ENCODE measurements around the gene BLM.

Gene BLM

DNA sequence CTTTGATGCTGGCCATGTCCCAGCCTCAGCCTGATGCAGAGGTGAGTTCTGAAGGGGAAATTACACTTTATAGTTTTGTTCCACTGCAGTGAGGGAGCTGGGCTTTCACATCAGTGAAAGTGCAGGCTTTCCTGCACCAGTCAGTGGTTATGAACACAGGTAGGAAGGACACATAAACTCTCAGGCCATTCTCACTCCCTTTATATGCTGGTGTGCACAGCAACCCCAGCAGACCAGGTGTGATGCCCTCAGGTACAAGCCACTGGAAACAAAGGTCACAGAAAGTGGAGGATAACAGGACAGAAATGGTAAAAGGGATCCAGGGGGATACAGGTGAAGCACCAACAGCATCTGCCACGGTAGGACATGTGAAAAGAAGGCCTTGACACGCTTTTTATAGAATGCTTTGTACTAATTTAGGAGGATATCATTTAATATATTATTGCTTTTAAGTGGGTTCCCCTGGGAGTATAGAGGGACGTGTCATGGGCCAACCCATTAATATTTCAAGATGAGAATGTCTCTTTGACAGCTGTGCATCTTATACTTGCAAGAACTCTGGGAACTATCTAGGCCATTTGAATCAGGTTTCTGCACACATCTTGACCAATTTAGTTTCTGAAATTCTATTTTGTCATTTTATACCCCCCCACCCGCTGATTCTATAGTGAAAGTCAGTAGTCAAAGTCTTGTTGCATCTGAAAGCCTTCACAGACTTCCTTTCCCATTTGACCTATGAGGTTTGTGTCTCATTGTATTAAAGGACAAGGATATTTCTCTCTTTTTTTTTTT lies 25.0 kb upstream of the BLM start:
- no peak for DNase-seq (ENCODE audit: low read depth)

DNA sequence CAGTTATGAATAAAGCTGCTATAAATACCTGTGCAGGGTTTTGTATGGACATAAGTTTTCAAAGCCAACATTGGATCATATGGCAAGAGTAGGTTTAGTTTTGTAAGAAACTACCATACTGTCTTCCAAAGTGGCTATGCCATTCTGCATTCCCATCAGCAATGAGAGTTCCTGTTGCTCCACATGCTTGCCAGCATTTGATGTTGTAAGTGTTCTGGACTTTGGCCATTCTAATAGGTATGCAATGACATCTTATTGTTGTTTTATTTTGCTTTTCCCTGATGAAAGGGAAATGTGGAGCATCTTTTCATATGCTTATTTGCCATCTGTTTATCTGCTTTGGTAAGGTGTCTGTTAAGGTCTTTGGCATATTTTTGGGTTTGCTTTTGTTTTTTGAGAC lies 22.2 kb upstream of the BLM start:
- DNase-seq (ENCODE audit: low read depth): no peak

DNA sequence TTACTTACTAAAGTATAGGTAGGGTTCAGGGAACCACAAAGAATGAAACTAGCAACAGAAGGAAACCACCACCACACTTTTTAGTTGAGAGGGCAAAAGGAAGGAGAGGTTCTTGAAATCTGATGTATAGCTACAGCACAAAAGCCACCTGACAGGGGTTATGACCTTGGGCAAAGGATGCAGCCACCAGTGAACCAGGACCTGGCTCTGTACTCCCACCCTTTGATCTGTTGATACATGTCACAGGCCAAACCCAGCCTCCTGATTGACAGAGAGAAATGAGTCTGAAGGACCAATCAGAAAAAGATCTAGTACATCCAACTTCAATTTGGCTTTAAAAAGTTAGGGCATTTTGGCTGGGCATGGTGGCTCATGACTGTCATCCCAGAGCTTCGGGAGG lies 20.0 kb upstream of the BLM start:
- DNase-seq (ENCODE audit: low read depth): no peak

DNA sequence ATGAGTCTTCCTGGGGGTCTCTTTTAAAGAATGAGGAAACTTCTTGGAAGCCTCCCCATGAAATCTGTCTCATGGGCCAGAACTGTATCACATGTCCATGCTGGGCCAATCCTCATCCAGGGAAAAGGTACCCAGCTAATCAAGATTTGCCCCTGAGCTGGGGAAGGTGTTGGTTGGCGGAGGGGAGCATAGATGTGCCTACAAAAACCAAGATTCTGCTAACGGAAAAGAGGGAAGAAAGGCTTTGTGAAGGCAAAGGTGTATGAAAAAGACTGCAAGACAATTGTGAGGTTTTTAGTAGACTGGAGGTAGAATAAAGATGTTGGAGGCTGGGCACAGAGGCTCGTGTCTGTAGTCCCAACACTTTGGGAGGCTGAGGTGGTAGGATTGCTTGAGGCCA lies 18.5 kb upstream of the BLM start:
- no peak for DNase-seq (ENCODE audit: low read depth)

DNA sequence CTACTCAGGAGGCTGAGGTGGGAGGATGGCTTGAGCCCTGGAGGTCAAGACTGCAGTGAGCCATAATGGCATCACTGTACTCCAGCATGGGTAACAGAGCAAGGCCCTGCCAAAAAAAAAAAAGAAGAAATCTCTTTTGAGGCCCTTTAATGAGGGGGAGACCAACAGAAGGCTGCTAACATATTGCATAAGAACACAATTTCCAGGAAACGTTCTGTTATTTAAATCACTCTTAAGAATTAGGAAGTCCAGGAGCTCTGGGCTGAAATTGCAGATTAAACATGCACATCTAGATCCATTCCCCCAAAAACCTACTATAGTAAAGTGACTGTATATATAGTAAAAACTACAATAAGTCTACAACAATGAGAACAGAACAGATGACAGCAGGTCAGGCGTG lies 16.1 kb upstream of the BLM start:
- DNase-seq (ENCODE audit: low read depth): no peak

DNA sequence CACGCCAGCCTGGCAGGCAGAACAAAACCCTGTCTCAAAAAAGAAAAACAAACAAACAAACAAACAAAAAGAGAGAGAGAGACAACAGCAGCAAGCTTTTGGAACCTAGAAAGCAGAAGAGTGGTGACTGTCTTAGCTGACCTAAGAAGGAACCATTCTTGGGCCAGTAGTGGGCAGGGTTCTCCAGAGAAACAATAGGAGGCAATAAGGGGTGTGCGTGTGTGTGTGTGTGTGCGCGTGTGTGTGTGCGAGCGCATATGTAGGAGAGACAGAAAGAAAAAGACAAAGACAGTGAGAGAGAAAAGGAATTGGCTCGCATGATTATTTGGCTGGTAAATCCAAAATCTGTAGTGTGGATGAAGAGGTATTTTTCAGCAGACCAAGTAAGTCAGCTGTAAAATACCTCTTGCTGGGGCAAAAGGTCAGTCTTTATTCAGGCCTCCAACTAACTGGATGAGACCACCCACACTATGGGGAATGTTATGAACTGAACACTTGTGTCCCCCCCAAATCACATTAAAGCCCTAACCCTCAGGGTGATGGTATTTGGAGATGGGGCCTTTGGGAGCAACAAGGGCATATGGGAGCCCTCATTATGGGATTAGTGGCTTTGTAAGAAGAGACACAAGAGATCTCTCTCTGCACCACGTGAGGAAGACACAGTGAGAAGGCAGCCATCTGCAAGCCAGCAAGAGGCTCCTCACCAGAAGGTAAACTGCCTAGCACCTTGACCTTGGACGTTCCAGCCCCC lies 15.1 kb upstream of the BLM start:
- no peak for DNase-seq (ENCODE audit: low read depth)

DNA sequence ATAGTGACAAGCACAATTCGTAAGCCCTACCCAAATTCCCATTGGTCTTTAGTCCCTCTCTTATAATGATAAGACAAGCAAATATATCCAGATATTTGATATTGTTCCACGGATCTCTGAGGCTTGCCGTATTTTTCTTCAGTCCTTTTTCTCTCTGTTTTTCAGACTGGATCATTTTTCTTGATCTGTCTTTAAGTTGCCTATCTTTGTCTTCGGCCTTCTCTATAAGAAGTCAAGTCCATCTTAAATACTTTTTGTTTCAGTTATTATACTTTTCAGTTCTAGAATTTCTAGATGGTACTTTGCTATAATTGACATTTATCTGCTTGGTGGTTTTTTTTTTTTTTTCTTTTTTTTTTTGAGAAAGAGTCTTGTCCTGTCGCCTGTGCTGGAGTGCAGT lies 13.7 kb upstream of the BLM start:
- no peak for DNase-seq (ENCODE audit: low read depth)

DNA sequence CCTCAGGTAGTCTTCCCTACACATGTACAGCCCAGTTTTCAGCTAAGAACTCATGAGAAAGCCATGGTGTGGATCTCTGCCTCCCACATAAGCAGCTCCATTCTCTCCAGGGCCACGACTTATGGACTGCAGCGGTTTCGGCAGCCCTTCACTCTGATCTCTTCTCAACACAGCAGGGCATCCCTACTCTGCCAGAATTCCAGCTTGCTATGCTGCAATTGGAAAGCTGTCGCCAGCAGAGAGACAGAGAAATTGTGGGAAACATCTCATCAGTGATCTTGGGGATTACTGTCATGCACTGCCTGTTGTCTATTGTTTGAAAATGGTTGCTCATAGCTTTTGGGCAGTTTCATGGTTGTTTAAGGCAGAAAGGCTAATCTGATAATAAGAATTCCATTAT lies 11.9 kb upstream of the BLM start:
- no peak for DNase-seq (ENCODE audit: low read depth)

DNA sequence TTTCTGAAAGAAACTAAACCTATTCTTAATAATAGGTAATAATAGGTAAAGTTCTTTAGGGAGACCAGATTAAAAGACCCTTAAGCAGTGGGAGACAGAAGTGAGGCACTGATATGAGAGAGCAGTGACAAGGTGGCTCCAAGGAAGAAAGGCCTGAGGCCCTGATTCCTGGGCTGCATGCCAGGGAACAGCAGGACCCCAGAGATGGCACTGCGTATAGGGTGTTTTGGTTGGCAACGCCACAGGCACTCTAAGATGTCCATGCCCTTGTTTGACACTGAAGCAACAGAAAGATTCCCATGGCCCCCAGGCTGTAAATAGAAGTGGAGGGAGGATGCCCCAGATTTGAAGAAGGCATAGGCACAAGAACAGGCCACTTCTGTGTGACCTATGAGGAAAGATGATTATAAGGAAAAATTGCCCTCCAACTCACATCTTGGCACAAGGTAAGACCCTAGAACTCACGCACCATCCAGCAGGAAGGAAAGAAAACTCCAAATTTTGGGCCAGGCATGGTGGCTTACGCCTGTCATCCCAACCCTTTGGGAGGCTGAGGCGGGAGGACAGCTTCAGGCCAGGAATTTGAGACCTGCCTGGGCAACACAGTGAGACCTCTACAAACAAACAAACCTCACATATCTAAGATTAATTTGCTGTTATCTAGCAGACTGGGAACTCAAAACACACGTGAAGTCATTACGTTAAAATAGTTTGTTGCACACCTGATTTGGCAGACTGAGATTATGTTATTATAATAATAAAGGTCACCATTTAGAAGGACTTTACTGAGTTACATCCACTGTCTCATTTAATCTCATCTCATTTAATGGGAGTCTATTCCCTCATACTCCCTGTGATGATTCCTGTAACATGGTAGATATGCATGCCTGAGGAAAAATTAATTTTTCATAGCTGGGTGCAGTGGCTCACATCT lies 10.5 kb upstream of the BLM start:
- DNase-seq (ENCODE audit: low read depth): no peak

DNA sequence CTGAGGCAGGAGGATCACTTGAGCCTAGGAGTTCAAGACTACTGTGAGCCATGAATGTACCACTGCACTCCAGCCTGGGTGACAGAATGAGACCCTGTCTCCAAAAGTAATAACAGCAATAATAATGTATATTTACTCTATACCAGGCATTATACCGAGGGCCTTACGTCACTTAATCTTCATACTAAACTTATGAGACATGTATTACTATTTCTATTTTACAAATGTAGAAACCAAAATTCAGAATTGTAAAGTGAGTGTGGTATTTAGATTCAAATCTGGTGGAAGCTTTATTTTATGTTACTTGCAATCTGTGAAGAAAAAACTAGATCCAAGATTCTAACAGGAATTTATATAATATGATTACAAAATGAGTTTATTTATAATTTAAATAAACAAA lies 9.7 kb upstream of the BLM start:
- no peak for DNase-seq (ENCODE audit: low read depth)

DNA sequence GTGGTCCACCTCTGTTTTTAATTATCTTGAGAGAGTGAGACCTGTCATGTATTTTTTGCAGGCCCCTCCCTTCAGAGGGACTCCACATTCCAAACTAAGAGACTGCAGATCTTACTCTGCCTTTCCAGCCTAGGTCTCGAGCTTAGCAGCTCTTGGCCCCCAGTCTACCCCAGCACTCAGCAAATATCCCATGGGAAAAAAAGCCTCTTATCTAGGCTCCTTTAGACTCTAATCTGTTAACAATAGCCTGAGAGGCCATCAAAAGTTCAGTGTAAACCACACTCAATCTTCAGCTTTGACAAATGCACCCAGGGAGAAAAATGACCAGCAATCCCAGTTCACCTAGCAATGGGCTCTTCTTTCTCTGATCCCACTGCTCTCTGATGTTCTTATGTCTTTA lies 8.6 kb upstream of the BLM start:
- DNase-seq (ENCODE audit: low read depth): no peak

DNA sequence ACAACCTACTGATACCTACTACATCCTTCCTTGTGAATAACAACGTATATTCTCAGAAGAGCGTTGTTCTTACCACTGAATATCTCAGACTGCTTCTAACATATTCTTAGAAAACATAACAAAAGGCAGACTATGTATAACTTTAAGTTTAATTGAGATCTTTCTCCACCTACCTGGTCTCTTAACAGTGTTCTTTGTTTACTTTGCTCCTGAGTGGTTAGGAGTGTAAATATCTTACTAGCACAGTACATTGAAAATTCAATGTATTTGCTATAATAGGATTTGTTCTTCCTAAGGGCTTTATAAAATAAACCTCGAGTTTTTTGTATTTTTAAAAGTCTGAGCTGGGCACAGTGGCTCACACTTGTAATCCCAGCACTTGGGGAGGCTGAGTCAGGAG lies 7.9 kb upstream of the BLM start:
- no peak for DNase-seq (ENCODE audit: low read depth)

DNA sequence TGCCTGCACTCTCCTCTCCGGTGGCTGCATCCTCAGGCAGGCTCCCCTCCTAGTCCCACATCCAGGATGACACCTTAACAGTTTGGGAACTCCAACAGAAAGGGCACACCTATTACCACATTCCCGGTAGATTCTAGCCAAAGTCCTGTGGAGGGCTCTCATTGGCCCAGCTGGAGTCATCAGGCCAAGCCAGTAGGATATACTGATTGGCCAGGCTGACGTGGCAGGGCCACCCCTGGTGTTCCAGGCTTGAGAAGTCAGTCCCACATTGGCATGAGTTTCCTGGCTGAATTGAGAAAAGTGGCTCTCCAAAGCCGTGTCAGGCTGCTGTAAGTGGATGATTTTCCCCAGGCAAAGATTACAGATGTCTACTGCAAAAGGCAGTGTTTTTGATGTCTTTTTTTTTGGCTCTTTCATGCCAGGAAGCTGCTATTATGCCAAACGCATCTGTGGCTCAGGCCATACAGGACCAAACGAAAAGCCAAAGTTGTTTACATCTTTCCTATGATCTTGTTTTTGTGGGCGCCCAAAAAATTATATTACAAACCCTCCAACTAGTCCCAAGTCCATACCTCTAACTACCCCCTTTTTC lies 6.6 kb upstream of the BLM start:
- no peak for DNase-seq (ENCODE audit: low read depth)

DNA sequence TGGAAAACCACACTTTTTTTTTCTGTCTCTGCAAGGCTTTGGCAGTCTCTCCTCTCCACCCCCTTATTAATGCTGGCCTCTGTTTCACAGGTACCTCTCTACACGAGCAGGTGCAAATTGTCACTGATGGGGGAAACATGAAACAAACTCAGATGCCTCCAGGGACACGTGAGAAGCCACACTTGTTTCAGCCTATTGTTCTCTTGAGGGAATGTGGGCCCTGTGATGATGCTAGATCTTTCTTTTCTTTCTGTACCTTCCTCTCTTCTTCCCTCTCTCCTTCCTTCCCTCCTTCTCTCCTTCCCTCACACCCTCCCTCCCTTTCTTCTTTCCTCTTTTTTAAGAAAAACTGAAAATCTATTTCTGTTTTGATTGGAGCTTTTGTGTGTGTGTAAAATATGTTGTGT lies 5.7 kb upstream of the BLM start:
- DNase-seq (ENCODE audit: low read depth): no peak

DNA sequence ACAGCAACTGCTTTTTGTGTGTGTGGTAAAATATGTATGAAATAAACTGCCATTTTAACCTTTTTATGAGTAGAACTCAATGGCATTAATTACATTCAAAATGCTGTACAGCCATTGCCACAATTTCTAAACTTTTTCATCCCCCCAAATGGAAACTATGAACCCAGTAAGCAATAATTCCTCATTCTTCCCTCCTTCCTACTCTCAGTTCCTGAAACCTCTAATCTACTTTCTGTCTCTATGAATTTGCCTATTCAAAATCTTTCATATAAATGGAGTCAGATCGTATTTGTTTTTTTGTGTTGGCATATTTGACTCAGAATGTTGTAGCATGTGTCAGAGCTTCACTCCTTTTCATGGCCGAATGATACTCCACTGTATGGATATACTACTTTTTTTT lies 5.3 kb upstream of the BLM start:
- no peak for DNase-seq (ENCODE audit: low read depth)

DNA sequence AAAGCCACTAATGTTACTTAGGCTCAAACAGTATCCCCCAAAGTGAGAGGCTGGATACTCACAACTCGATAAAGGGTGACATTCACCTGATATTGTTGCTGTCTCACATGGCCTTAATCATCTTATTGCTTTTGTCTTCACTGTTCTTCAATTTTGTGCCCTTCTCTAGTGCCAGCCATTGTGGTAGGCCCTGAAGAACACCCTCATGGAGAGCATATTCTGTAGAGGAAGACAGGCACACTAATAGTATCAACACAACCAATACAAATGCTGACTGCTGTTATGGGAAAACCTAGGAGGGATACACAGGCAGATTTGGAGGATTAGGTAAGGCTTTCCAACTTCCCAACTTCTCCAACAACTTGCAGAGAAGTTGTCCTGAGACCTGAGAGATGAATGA lies 4.1 kb upstream of the BLM start:
- DNase-seq (ENCODE audit: low read depth): no peak

DNA sequence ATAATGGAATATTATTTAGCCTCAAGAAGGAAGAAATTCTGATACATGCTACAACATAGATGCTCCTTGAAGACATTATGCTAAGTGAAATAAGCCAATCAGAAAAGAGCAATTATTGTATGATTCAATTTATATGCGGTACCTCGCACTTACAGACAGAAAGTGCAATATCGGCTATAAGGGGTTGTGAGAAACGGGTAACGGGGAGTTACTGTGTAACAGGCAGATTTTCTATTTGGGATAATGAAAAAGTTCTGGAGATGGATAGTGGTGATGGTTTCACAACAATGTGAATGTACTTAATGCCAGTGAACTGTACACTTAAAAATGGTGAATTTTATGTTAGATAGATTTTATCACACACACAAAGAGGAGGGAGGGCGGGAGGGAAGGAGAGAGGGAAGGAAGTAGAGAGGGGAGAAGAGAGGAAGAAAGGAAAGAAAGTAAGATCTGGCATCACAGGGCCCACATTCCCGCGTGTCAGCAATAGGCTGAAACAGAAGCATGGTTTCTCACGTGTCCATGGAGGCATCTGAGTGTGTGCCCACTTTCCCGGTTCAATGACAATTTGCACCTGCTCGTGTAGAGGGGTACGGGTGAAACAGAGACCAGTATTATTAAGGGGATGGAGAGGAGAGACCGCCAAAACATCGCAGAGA lies 700 bp upstream of the BLM start:
- no peak for DNase-seq (ENCODE audit: low read depth)

DNA sequence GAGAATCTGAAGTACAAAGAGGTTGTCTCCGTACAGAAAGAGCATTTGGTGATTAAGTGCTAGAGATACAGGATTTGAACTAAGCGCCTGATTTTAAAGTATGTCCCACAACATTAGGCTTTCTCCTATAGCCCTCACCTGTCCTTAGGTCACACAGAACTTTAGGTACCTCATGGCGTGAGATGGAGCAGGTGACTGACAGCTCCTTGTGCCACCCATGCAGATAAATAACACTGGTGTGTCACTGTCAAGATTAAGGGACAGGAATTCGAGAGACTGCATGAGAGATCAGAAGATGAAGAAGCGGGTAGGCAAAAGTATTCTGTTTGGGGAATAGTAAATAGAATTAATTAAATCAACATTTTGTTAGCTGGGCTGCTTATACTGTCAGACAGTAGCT lies 1.1 kb downstream of the BLM start:
- no peak for DNase-seq (ENCODE audit: low read depth)

DNA sequence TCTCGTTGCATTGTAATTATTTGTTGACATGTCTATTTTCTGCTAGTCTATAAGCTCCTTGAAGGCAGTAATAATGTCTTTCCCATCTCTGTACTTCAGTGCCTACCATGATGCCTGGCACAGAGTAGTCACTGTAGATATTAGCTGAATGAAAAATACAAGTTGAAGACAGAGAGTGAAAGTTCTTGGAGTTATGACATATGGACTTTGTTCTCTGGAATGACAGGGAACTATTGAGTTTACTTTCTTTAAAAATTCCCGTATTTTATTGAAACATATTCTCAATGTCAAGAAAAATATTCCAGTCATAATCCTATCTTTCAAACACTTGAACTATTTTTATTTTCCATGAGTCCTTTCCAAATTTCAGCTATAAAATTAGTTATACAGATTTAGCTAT lies 3.0 kb downstream of the BLM start:
- DNase-seq (ENCODE audit: low read depth): no peak

DNA sequence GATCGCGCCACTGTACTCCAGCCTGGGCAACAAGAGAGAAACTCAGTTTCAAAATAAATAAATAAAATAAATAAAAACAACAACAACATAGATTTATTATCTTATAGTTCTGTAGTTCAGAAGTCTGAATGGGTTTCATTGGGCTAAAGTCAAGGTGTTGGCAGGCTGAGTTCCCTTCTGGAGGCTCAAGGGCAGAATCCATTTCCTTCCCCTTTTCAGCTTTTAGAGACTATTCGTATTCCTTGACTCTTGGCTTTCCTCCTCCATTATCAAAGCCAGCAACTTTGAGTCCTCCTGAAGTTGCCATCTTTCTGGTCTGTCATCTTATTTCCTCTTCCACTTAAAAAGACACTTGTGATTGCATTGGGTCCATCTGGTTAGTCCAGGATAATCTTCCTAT lies 12.1 kb downstream of the BLM start:
- no peak for DNase-seq (ENCODE audit: low read depth)

DNA sequence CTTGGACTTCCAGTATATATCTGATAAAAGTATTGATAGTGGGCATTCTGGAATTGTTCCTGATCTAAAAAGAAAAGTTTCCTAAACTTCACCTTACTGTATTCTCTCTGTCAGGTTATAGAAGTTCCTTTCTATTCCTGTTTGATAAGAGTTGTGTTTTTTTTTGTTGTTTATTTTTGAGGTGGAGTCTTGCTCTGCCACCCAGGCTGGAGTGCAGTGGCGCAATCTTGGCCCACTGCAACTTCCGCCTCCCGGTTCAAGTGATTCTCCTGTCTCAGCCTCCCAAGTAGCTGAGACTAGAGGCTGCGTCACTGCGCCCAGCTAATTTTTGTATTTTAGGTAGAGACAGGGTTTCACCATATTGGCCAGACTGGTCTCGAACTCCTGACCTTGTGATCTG lies 13.1 kb downstream of the BLM start:
- DNase-seq (ENCODE audit: low read depth): no peak

DNA sequence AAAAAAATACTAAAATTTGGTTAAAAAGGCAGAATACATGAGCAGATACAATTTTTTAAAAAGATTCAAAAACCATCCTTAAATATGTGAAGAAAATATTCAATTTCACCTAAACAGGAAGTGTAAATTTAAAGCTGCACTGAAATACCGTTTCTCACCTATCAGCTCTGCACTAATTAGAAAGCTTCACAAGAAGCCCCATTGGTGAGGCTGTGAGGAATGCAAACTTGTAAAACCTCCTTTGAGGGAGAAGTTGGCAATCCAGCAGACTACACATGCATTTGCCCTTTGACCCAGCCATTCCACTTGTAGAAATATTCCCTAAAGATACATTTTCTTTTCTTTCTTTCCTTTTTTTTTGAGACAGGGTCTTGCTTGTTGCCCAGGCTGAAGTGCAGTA lies 18.8 kb downstream of the BLM start:
- no peak for DNase-seq (ENCODE audit: low read depth)
